ENCODE measurements around the gene MARCHF10. TPM values are rescaled to one million over a fixed set of nuclear protein-coding genes. Genes with fewer than 3 reads are reported as not detected.
A peak's percentile ranks its signal among the peaks of the same experiment; 100 is the strongest.

The MARCHF10 gene
- polyA plus RNA-seq, 1 donor: 0.15 TPM

GRCh38 chr17:62801553-62802114 lies 6.5 kb downstream of the MARCHF10 start:
- Histone ChIP-seq H3K27me3 (ENCODE audit: control insufficient read depth, insufficient read depth, low read length) (peaks cover 6% of the 10 kb centered on the region), H3K27ac (ENCODE audit: low read length) (no peak overlapping the region), H3K4me3 (ENCODE audit: low read length) (no peak overlapping the region), H3K4me1 (ENCODE audit: control insufficient read depth, insufficient read depth, low read length) (no peaks in the 10 kb centered on the region), H3K9me3 (ENCODE audit: control insufficient read depth, low read depth, low read length) (no peaks in the 10 kb centered on the region), H3K36me3 (ENCODE audit: control insufficient read depth, insufficient read depth, low read length) (no peaks in the 10 kb centered on the region)
- no peak for DNase-seq
- no CpG with 5 or more reads among the region's 7 CpGs for WGBS (ENCODE audit: insufficient coverage, low lambda C conversion rate)

GRCh38 chr17:62800585-62800984 lies 7.5 kb downstream of the MARCHF10 start:
- no peaks in the 10 kb centered on the region for H3K36me3 ChIP-seq (ENCODE audit: control insufficient read depth, insufficient read depth, low read length)
- WGBS (ENCODE audit: insufficient coverage, low lambda C conversion rate): no CpG with 5 or more reads among the region's 7 CpGs
- peak in 1 of 2 donors; percentile 30 for DNase-seq
- H3K27me3 ChIP-seq (ENCODE audit: control insufficient read depth, insufficient read depth, low read length): peaks cover 6% of the 10 kb centered on the region
- no peaks in the 10 kb centered on the region for H3K4me1 ChIP-seq (ENCODE audit: control insufficient read depth, insufficient read depth, low read length)
- no peak overlapping the region for H3K27ac ChIP-seq (ENCODE audit: low read length)
- H3K9me3 ChIP-seq (ENCODE audit: control insufficient read depth, low read depth, low read length): no peaks in the 10 kb centered on the region
- no peak overlapping the region for H3K4me3 ChIP-seq (ENCODE audit: low read length)

- Histone ChIP-seq H3K27ac (ENCODE audit: low read length) (no peak overlapping the region), H3K27me3 (ENCODE audit: control insufficient read depth, insufficient read depth, low read length) (no peaks in the 10 kb centered on the region), H3K9me3 (ENCODE audit: control insufficient read depth, low read depth, low read length) (peaks cover under 1% of the 10 kb centered on the region), H3K36me3 (ENCODE audit: control insufficient read depth, insufficient read depth, low read length) (no peaks in the 10 kb centered on the region), H3K4me3 (ENCODE audit: low read length) (no peak overlapping the region), H3K4me1 (ENCODE audit: control insufficient read depth, insufficient read depth, low read length) (no peaks in the 10 kb centered on the region)
- no peak for DNase-seq
Observed at GRCh38 chr17:62797959-62798358, 10.2 kb downstream of the MARCHF10 start.

GRCh38 chr17:62796291-62796690 lies 11.8 kb downstream of the MARCHF10 start:
- no CpG with 5 or more reads among the region's 1 CpG for WGBS (ENCODE audit: insufficient coverage, low lambda C conversion rate)
- no peak for DNase-seq
- Histone ChIP-seq H3K27ac (ENCODE audit: low read length) (no peak overlapping the region), H3K27me3 (ENCODE audit: control insufficient read depth, insufficient read depth, low read length) (no peaks in the 10 kb centered on the region), H3K4me1 (ENCODE audit: control insufficient read depth, insufficient read depth, low read length) (no peaks in the 10 kb centered on the region), H3K9me3 (ENCODE audit: control insufficient read depth, low read depth, low read length) (peaks cover 6% of the 10 kb centered on the region), H3K36me3 (ENCODE audit: control insufficient read depth, insufficient read depth, low read length) (no peaks in the 10 kb centered on the region), H3K4me3 (ENCODE audit: low read length) (no peak overlapping the region)

GRCh38 chr17:62794666-62794971 lies 13.5 kb downstream of the MARCHF10 start:
- no peak overlapping the region for H3K4me3 ChIP-seq (ENCODE audit: low read length)
- H3K27ac ChIP-seq (ENCODE audit: low read length): no peak overlapping the region
- WGBS (ENCODE audit: insufficient coverage, low lambda C conversion rate): 100% methylated on average over 2 of the region's 4 CpGs
- no peaks in the 10 kb centered on the region for H3K27me3 ChIP-seq (ENCODE audit: control insufficient read depth, insufficient read depth, low read length)
- DNase-seq: no peak
- no peaks in the 10 kb centered on the region for H3K36me3 ChIP-seq (ENCODE audit: control insufficient read depth, insufficient read depth, low read length)
- H3K9me3 ChIP-seq (ENCODE audit: control insufficient read depth, low read depth, low read length): peaks cover 6% of the 10 kb centered on the region
- H3K4me1 ChIP-seq (ENCODE audit: control insufficient read depth, insufficient read depth, low read length): no peaks in the 10 kb centered on the region

- H3K4me1 ChIP-seq (ENCODE audit: control insufficient read depth, insufficient read depth, low read length): no peaks in the 10 kb centered on the region
- no peak overlapping the region for H3K4me3 ChIP-seq (ENCODE audit: low read length)
- DNase-seq: no peak
- no peaks in the 10 kb centered on the region for H3K27me3 ChIP-seq (ENCODE audit: control insufficient read depth, insufficient read depth, low read length)
- WGBS (ENCODE audit: insufficient coverage, low lambda C conversion rate): no CpG with 5 or more reads among the region's 3 CpGs
- H3K36me3 ChIP-seq (ENCODE audit: control insufficient read depth, insufficient read depth, low read length): no peaks in the 10 kb centered on the region
- H3K27ac ChIP-seq (ENCODE audit: low read length): no peak overlapping the region
- H3K9me3 ChIP-seq (ENCODE audit: control insufficient read depth, low read depth, low read length): peaks cover 6% of the 10 kb centered on the region
Observed at GRCh38 chr17:62793919-62794665, 14.0 kb downstream of the MARCHF10 start.

GRCh38 chr17:62792447-62792800 lies 15.7 kb downstream of the MARCHF10 start:
- Histone ChIP-seq H3K4me3 (ENCODE audit: low read length) (no peak overlapping the region), H3K9me3 (ENCODE audit: control insufficient read depth, low read depth, low read length) (peaks cover 6% of the 10 kb centered on the region), H3K27ac (ENCODE audit: low read length) (no peak overlapping the region), H3K27me3 (ENCODE audit: control insufficient read depth, insufficient read depth, low read length) (no peaks in the 10 kb centered on the region), H3K4me1 (ENCODE audit: control insufficient read depth, insufficient read depth, low read length) (no peaks in the 10 kb centered on the region), H3K36me3 (ENCODE audit: control insufficient read depth, insufficient read depth, low read length) (no peaks in the 10 kb centered on the region)
- WGBS (ENCODE audit: insufficient coverage, low lambda C conversion rate): no CpG with 5 or more reads among the region's 1 CpG
- DNase-seq: no peak

- Histone ChIP-seq H3K27ac (ENCODE audit: low read length) (no peak overlapping the region), H3K36me3 (ENCODE audit: control insufficient read depth, insufficient read depth, low read length) (no peaks in the 10 kb centered on the region), H3K27me3 (ENCODE audit: control insufficient read depth, insufficient read depth, low read length) (no peaks in the 10 kb centered on the region), H3K4me3 (ENCODE audit: low read length) (no peak overlapping the region), H3K9me3 (ENCODE audit: control insufficient read depth, low read depth, low read length) (peaks cover 6% of the 10 kb centered on the region), H3K4me1 (ENCODE audit: control insufficient read depth, insufficient read depth, low read length) (no peaks in the 10 kb centered on the region)
- no peak for DNase-seq
- 75% methylated on average over 4 of the region's 12 CpGs for WGBS (ENCODE audit: insufficient coverage, low lambda C conversion rate)
Observed at GRCh38 chr17:62791767-62792446, 16.2 kb downstream of the MARCHF10 start.

- peaks cover 6% of the 10 kb centered on the region for H3K9me3 ChIP-seq (ENCODE audit: control insufficient read depth, low read depth, low read length)
- no peak overlapping the region for H3K27ac ChIP-seq (ENCODE audit: low read length)
- WGBS (ENCODE audit: insufficient coverage, low lambda C conversion rate): 90% methylated on average over 2 of the region's 6 CpGs
- no peaks in the 10 kb centered on the region for H3K36me3 ChIP-seq (ENCODE audit: control insufficient read depth, insufficient read depth, low read length)
- no peaks in the 10 kb centered on the region for H3K4me1 ChIP-seq (ENCODE audit: control insufficient read depth, insufficient read depth, low read length)
- no peak overlapping the region for H3K4me3 ChIP-seq (ENCODE audit: low read length)
- DNase-seq: no peak
- H3K27me3 ChIP-seq (ENCODE audit: control insufficient read depth, insufficient read depth, low read length): no peaks in the 10 kb centered on the region
Observed at GRCh38 chr17:62791235-62791734, 16.8 kb downstream of the MARCHF10 start.

- H3K4me1 ChIP-seq (ENCODE audit: control insufficient read depth, insufficient read depth, low read length): no peaks in the 10 kb centered on the region
- no peaks in the 10 kb centered on the region for H3K27me3 ChIP-seq (ENCODE audit: control insufficient read depth, insufficient read depth, low read length)
- H3K9me3 ChIP-seq (ENCODE audit: control insufficient read depth, low read depth, low read length): peaks cover 6% of the 10 kb centered on the region
- DNase-seq: no peak
- H3K4me3 ChIP-seq (ENCODE audit: low read length): no peak overlapping the region
- H3K27ac ChIP-seq (ENCODE audit: low read length): no peak overlapping the region
- no CpG with 5 or more reads among the region's 7 CpGs for WGBS (ENCODE audit: insufficient coverage, low lambda C conversion rate)
- H3K36me3 ChIP-seq (ENCODE audit: control insufficient read depth, insufficient read depth, low read length): no peaks in the 10 kb centered on the region
Observed at GRCh38 chr17:62790564-62790986, 17.5 kb downstream of the MARCHF10 start.

Measured in large intestine (tissue), 3 donors.